ENCODE data around the gene GEMIN7. TPM values are rescaled to one million over a fixed set of nuclear protein-coding genes. Genes with fewer than 3 reads are reported as not detected.

The GEMIN7 gene
- total RNA-seq, result 12.2 TPM

DNA sequence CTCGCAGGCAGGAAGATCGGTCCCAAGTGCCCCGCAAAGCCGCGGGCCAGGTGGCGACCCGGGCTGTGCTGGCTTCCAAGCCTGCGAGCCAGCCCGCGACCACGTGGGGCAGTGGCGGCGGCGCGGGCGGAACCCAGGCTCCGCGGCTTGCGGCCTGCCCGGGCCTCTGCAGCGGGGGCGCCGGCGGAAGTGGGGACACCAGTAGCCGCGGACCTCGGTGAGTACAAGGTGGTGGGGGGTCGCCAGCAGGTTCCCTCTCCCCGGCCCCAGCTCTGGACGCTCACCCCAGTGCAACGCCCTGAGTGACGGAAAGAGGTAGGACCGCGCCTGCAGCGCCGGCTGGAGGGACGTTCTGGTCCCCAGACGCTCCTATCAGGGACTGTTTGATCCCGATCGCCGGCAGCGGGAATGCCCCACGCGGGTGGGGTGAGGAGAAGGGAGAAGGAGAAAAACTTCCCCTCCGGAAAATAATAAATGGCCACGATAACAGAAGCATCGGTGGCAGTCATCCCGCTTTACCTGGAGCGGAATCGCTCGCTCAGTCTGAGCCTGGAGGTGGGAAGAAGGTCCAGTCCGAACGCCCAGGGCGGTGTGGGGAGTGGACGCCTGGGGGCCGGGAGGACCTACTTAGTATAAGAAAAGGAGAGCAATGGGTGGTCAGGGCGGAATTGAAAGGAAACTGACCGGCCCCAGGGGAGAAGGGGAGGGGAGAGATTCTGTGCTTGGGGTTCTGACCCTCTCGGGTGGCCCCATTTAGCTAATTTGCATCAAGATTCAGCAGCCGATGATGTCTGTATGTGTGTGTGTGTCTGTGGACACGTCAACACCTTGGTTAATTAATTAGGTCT lies at the start of gene GEMIN7:
Gene GEMIN7 (plus strand): TSS at position 198 of the 848 bp plus-strand sequence. CDS start 10,855 bp downstream, outside the sequence.

GRCh38 chr19:45038931-45039893 lies 39.8 kb upstream of the GEMIN7 start, which contains the start of gene CLASRP:
CLASRP (plus strand) TSS chr19:45039045; CDS start chr19:45040213, 1,168 bp downstream.

GRCh38 chr19:45076029-45076850 lies 2.8 kb upstream of the GEMIN7 start, which contains the start of gene ZNF296:
ZNF296 (minus strand) TSS chr19:45076478; CDS start chr19:45076373, 105 bp downstream.

GRCh38 chr19:45092747-45093678 lies 14.0 kb downstream of the GEMIN7 start, which contains the start of gene PPP1R37:
PPP1R37 (plus strand) TSS chr19:45093179; CDS start chr19:45093326, 147 bp downstream.

Small RNAs within 50 kb of the gene (small RNA-seq; reads per million reads assigned to genes)
- gene RNU6-611P (ENCODE audit: low replicate concordance), result not detected

Other genes starting within 250 kb of the GEMIN7 start
- gene NECTIN2, start 233.0 kb upstream of the GEMIN7 start, total RNA-seq, result 119 TPM
- gene TOMM40, start 188.0 kb upstream of the GEMIN7 start, total RNA-seq, result 36.9 TPM
- 235 TPM for gene APOE, start 173.5 kb upstream of the GEMIN7 start, total RNA-seq
- gene APOC1, start 164.7 kb upstream of the GEMIN7 start, total RNA-seq, result 3.5 TPM
- not detected for gene APOC4, start 137.0 kb upstream of the GEMIN7 start, total RNA-seq
- 1.2 TPM for gene APOC2, start 133.2 kb upstream of the GEMIN7 start, total RNA-seq
- 92.5 TPM for gene CLPTM1, start 123.9 kb upstream of the GEMIN7 start, total RNA-seq
- gene RELB, start 77.8 kb upstream of the GEMIN7 start, total RNA-seq, result 14.4 TPM
- 30.4 TPM for gene CLASRP, start 40.2 kb upstream of the GEMIN7 start, total RNA-seq
- gene ZNF296, start 2.8 kb upstream of the GEMIN7 start, total RNA-seq, result 0.58 TPM
- 34.4 TPM for gene PPP1R37, start 13.9 kb downstream of the GEMIN7 start, total RNA-seq
- gene NKPD1, start 81.7 kb downstream of the GEMIN7 start, total RNA-seq, result 0.12 TPM
- 23.9 TPM for gene TRAPPC6A, start 99.0 kb downstream of the GEMIN7 start, total RNA-seq
- gene BLOC1S3, start 99.5 kb downstream of the GEMIN7 start, total RNA-seq, result 6.9 TPM
- gene EXOC3L2, start 166.1 kb downstream of the GEMIN7 start, total RNA-seq, result 27.9 TPM
- gene MARK4, start 172.0 kb downstream of the GEMIN7 start, total RNA-seq, result 29.3 TPM
- 1,004 TPM for gene CKM, start 243.6 kb downstream of the GEMIN7 start, total RNA-seq